ENCODE data around the gene STYK1.
"Not testable (repeated sequence)": the region's sequence is repeated elsewhere in the genome, so short reads cannot be mapped to it uniquely, and the experiment has no call there.

Gene STYK1

DNA sequence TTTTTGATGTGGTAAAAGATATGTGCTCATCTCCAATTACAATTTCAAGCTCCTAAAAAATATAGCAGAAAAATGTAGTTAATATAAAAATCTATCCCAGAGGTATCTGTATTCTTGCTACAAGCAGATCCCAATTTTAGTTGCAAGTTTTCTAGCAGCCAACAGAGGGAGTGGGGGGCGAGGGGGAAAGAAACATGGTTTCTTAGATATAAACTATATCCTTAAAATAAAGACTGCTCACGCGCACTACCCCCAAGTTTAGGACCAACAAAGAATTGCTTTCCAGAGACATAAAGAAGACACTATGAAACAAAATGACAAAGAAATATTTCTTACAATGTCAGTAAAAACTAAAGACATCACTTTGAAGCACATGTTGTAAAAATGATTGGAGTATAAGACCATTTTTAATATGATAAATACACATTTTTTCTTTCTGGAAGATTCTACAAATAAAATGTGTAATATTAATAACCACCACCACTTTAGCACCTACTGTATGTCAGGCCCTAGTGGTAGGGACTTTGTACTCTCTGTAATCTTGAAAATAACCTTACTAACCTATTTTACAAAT is 65.9 kb downstream of the STYK1 start:
- TF ChIP-seq, protein P1, sequence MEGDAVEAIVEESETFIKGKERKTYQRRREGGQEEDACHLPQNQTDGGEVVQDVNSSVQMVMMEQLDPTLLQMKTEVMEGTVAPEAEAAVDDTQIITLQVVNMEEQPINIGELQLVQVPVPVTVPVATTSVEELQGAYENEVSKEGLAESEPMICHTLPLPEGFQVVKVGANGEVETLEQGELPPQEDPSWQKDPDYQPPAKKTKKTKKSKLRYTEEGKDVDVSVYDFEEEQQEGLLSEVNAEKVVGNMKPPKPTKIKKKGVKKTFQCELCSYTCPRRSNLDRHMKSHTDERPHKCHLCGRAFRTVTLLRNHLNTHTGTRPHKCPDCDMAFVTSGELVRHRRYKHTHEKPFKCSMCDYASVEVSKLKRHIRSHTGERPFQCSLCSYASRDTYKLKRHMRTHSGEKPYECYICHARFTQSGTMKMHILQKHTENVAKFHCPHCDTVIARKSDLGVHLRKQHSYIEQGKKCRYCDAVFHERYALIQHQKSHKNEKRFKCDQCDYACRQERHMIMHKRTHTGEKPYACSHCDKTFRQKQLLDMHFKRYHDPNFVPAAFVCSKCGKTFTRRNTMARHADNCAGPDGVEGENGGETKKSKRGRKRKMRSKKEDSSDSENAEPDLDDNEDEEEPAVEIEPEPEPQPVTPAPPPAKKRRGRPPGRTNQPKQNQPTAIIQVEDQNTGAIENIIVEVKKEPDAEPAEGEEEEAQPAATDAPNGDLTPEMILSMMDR (conservative IDR thresholded peaks at IDR 0.05; ENCODE audit: low read depth, low read length), result peak; percentile 42
- H3K4me3 ChIP-seq (ENCODE audit: low read length), result no peak overlapping the region
- DNase-seq (ENCODE audit: low read depth), result no peak

DNA sequence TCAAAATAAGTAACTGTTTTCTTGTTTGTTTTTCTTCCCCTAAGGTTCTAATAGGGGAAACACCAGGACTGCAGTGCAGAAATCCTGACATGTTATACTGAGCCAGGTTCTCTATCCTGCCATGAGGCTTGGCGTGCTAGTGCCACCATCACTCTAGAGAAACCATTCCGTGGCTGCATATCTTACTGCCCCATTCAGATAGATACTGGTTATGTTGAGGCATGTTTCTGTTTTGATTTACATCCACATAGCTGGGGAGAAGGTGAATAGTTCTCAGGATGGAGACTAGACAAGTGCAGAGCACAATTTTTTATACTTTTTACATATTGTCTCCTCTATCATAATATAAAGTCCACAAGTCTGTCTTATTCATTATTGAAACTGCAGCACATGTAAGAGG is 72.0 kb downstream of the STYK1 start:
- H3K4me3 ChIP-seq (ENCODE audit: low read length), result no peak overlapping the region
- TF ChIP-seq, protein P1 (conservative IDR thresholded peaks at IDR 0.05; ENCODE audit: low read depth, low read length), result no peak
- no peak for DNase-seq (ENCODE audit: low read depth)

DNA sequence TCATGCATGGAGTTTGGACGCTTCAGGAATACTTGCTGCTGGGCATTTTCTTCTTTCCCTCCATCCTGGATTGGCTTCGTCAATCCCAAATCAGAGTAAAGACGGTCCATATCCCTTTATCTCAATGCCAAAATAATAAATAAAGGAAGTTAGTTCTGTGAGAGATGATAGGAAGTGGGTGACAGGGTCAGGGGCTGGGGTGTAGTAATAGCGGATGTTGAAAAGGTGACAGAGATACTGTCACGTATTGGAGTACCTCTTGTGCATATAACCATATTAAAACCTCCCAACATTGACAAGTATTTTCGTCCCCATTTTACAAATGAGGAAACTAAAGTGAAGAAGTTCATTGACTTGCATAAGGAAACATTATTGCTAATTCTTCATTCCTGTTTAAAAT is 72.9 kb downstream of the STYK1 start:
- no peak overlapping the region for H3K4me3 ChIP-seq (ENCODE audit: low read length)
- TF ChIP-seq, protein P1 (conservative IDR thresholded peaks at IDR 0.05; ENCODE audit: low read depth, low read length), result no peak
- no peak for DNase-seq (ENCODE audit: low read depth)

DNA sequence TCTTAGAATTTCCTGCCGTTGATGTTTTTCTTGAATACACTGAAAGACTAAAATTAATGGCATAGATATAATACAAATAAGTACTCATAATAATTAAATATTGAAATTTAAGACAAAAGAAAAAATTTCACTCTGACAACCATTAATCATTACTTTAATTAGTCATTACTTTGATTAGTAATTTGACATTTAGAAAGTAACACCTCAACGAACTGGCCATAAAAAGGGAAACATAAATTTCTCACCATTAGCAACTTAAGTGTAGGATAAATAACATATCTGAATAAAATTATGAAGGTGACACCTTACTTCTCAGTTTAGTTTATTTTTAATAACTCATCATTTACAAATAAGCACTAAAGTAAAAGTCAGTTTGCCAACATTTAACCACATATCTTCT is 78.0 kb downstream of the STYK1 start:
- TF ChIP-seq, protein P1 (conservative IDR thresholded peaks at IDR 0.05; ENCODE audit: low read depth, low read length), result no peak
- H3K4me3 ChIP-seq (ENCODE audit: low read length), result no peak overlapping the region
- no peak for DNase-seq (ENCODE audit: low read depth)

DNA sequence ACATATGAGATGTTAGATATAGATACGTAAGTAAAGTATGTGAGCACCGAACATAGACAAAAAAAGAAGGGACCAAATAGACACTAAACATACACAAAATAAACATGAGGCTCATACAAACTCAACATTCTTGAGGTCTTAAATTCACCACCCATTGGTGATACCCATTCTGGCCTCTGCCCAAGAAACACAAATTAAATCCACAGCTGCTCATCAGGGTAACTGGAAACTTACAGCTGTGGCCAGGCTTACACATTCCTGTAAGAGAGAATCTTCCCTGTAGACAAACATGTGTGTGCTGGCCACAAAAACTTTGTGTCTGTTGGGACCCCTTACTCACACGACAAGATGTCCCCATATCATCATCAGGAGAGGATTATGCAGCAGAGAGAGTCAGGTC is 82.9 kb downstream of the STYK1 start:
- TF ChIP-seq, protein P1 (conservative IDR thresholded peaks at IDR 0.05; ENCODE audit: low read depth, low read length), result no peak
- DNase-seq (ENCODE audit: low read depth), result no peak
- H3K4me3 ChIP-seq (ENCODE audit: low read length), result no peak overlapping the region

DNA sequence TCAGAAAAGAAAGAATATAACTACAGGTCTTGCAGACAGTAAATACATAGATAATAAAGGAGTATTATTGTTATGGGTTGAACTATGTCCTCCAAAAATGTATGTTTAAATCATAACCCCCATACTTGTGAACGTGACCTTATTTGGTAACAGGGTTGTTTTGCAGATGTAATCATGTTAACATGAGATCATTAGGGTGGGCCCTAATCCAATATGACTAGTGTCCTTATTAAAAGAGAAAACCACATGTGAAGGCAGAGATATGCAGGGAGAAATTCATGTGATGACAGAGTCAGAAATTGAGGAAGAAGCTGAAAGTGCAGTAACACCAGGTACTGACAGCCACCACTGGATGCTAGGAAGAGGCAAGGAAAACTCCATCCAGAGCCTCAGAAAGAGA is 89.4 kb downstream of the STYK1 start:
- DNase-seq (ENCODE audit: low read depth), result no peak
- TF ChIP-seq, protein P1 (conservative IDR thresholded peaks at IDR 0.05; ENCODE audit: low read depth, low read length), result no peak
- H3K4me3 ChIP-seq (ENCODE audit: low read length), result no peak overlapping the region

DNA sequence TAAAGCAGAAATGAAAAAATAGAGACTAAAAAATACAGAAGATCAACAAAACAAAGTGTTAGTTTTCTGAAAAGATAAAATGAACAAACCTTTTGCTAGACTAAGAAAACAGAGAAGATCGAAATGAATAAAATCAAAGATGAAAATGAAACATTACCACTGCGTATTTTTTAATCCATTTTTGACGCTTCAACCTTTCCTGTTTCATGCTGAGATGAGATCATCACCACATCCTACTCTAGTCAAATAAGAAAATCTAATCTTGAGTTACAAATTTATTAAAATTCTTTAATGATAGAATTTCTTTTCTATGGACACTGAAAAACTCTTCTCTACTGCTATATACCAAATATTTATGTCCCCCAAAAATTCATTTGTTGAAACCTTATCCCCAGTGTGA is 91.1 kb downstream of the STYK1 start:
- DNase-seq (ENCODE audit: low read depth), result no peak

DNA sequence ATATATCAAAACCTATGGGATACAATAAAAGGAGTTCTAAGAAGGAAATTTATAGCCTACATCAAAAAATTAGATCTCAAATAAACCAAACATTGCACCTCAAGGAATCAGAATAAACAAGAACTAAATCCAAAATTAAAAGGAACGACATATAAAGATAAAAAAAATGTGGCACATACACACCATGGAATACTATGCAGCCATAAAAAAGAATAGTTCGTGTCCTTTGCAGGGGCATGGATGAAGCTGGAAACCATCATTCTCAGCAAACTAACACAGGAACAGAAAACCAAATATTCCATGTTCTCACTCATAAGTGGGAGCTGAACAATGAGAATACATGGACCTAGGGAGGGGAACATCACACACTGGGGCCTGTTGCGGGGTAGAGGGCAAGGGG is 91.7 kb downstream of the STYK1 start:
- not testable (repeated sequence) for H3K4me3 ChIP-seq (ENCODE audit: low read length); DNase-seq (ENCODE audit: low read depth)

More for the DNA sequence above, 91.1 kb downstream of the STYK1 start:
- no peak overlapping the region for H3K4me3 ChIP-seq (ENCODE audit: low read length)
- TF ChIP-seq, protein P1 (conservative IDR thresholded peaks at IDR 0.05; ENCODE audit: low read depth, low read length), result no peak

Measured in retinal pigment epithelial cell (primary cell).